Neutrophil (primary cell): ENCODE data around the gene CPEB2.

Source experiments
- H3K27ac ChIP-seq: fragments of 200-600 bp; sonication (generic); 2 replicates; pipeline ENCODE4 v1.5.1; 2016; ENCODE audit warnings: mild to moderate bottlenecking, moderate library complexity
- H3K27me3 ChIP-seq: fragments of 200-600 bp; sonication (generic); 2 replicates; pipeline ENCODE4 v1.6.0; 2016; ENCODE audit warnings: mild to moderate bottlenecking
- H3K36me3 ChIP-seq: fragments of 200-600 bp; sonication (generic); 2 replicates; pipeline ENCODE4 v1.5.1; 2017
- H3K4me1 ChIP-seq, 2 experiments: fragments of 200-600 bp in 1 of 2; sonication (generic) in 1 of 2; 1 replicate in 1 of 2; 2 replicates in 1 of 2; pipeline versions ENCODE4 v1.5.1 to v1.6.1; 2013 to 2016; ENCODE audit warnings: low read depth in 1 of 2, low read length in 1 of 2, mild to moderate bottlenecking in 1 of 2, moderate library complexity in 1 of 2; ENCODE audit not compliant: control insufficient read depth in 1 of 2, insufficient read depth in 1 of 2
- H3K4me3 ChIP-seq, 2 experiments: fragments of 200-600 bp in 1 of 2; sonication (generic) in 1 of 2; 1 replicate in 1 of 2; 2 replicates in 1 of 2; pipeline ENCODE4 v1.5.1; 2013 to 2016; ENCODE audit warnings: low read depth in 1 of 2, low read length in 1 of 2, mild to moderate bottlenecking in 1 of 2, moderate library complexity in 1 of 2
- H3K9me3 ChIP-seq: fragments of 200-600 bp; sonication (generic); 2 replicates; pipeline ENCODE4 v1.5.1; 2016
- TF ChIP-seq, protein P1 (sequence below): fragments of 200-600 bp; sonication (generic); IDR thresholded peaks from 2 replicates; pipeline ENCODE4 v1.5.1; 2016; ENCODE audit warnings: antibody characterized with exemption

The CPEB2 gene

DNA sequence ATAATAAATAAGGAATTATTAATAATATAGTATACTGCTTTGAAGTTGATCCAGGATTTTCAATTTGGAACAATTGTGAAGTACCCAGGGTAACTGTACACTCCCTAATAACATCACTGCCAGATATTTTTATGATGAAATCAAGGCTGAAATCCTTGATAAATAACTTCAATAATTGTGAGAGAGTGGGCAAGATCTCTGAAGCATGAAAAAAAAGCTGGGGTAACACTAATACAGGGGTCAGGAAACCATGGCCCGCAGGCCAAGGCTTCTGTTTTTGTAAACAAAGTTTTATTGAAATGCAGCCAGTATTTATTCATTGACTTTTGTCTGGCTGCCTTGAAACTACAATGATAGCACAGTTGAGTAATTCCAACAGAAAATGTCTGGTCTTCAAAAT is 41.6 kb downstream of the CPEB2 start:
- Histone ChIP-seq H3K4me3 (no peak overlapping the region), H3K4me1 (no peaks in the 10 kb centered on the region), H3K9me3 (no peaks in the 10 kb centered on the region), H3K27ac (no peak overlapping the region), H3K27me3 (no peaks in the 10 kb centered on the region), H3K36me3 (peaks cover 17% of the 10 kb centered on the region)
- TF ChIP-seq, protein P1, sequence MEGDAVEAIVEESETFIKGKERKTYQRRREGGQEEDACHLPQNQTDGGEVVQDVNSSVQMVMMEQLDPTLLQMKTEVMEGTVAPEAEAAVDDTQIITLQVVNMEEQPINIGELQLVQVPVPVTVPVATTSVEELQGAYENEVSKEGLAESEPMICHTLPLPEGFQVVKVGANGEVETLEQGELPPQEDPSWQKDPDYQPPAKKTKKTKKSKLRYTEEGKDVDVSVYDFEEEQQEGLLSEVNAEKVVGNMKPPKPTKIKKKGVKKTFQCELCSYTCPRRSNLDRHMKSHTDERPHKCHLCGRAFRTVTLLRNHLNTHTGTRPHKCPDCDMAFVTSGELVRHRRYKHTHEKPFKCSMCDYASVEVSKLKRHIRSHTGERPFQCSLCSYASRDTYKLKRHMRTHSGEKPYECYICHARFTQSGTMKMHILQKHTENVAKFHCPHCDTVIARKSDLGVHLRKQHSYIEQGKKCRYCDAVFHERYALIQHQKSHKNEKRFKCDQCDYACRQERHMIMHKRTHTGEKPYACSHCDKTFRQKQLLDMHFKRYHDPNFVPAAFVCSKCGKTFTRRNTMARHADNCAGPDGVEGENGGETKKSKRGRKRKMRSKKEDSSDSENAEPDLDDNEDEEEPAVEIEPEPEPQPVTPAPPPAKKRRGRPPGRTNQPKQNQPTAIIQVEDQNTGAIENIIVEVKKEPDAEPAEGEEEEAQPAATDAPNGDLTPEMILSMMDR = no peak

- no peaks in the 10 kb centered on the region for H3K27me3 ChIP-seq
- no peak overlapping the region for H3K4me3 ChIP-seq
- peaks cover 0 to 1% of the 10 kb centered on the region in 2 experiments for H3K4me1 ChIP-seq
- TF ChIP-seq, protein P1 = no peak
- peak overlapping the region; percentile 1 for H3K27ac ChIP-seq
- H3K36me3 ChIP-seq = peaks cover 73% of the 10 kb centered on the region
- H3K9me3 ChIP-seq = no peaks in the 10 kb centered on the region
Observed at GRCh38 chr4:15054541-15054940, 52.3 kb downstream of the CPEB2 start.

- Histone ChIP-seq H3K27me3 (no peaks in the 10 kb centered on the region), H3K9me3 (no peaks in the 10 kb centered on the region), H3K27ac (no peak overlapping the region), H3K36me3 (peaks cover 97% of the 10 kb centered on the region), H3K4me1 (no peaks in the 10 kb centered on the region), H3K4me3 (no peak overlapping the region)
- TF ChIP-seq, protein P1 = no peak
Observed at GRCh38 chr4:15060213-15060612, 57.9 kb downstream of the CPEB2 start.

GRCh38 chr4:15063341-15063740 is 61.1 kb downstream of the CPEB2 start:
- no peaks in the 10 kb centered on the region for H3K9me3 ChIP-seq
- no peak overlapping the region for H3K27ac ChIP-seq
- TF ChIP-seq, protein P1 = no peak
- no peaks in the 10 kb centered on the region for H3K4me1 ChIP-seq
- no peaks in the 10 kb centered on the region for H3K27me3 ChIP-seq
- no peak overlapping the region for H3K4me3 ChIP-seq
- H3K36me3 ChIP-seq = peaks cover 91% of the 10 kb centered on the region

GRCh38 chr4:15065516-15065915 is 63.2 kb downstream of the CPEB2 start:
- H3K27ac ChIP-seq = peak overlapping the region; percentile 22
- H3K27me3 ChIP-seq = no peaks in the 10 kb centered on the region
- H3K4me1 ChIP-seq = peaks cover 0 to 2% of the 10 kb centered on the region in 2 experiments
- H3K36me3 ChIP-seq = peaks cover 74% of the 10 kb centered on the region
- TF ChIP-seq, protein P1 = no peak
- no peaks in the 10 kb centered on the region for H3K9me3 ChIP-seq
- H3K4me3 ChIP-seq = no peak overlapping the region

- Histone ChIP-seq H3K4me3 (no peak overlapping the region), H3K27me3 (no peaks in the 10 kb centered on the region), H3K4me1 (peaks cover 0 to 2% of the 10 kb centered on the region in 2 experiments), H3K27ac (peak overlapping the region; percentile 22), H3K9me3 (no peaks in the 10 kb centered on the region), H3K36me3 (peaks cover 67% of the 10 kb centered on the region)
- TF ChIP-seq, protein P1 = no peak
Observed at GRCh38 chr4:15066140-15066539, 63.9 kb downstream of the CPEB2 start.
